B cell (primary cell): ENCODE measurements around the gene PPP1R16B.

Experiments
- CTCF ChIP-seq: fragments of 200-600 bp; IDR thresholded peaks from one replicate; pipeline ENCODE4 v1.8.0; 2022; ENCODE audit warnings: antibody characterized with exemption, mild to moderate bottlenecking
- EZH2 ChIP-seq: IDR thresholded peaks from 2 replicates; pipeline ENCODE4 v1.6.1; 2012; ENCODE audit warnings: borderline replicate concordance, low read depth, mild to moderate bottlenecking, moderate library complexity, low read length; ENCODE audit not compliant: insufficient read depth, poor library complexity, severe bottlenecking

GRCh38 chr20:38902601-38903000 lies 97.1 kb downstream of the PPP1R16B start:
- TF ChIP-seq CTCF = no peak
- TF ChIP-seq EZH2 = no peak
